ENCODE data around the gene LARP1. TPM values are rescaled to one million over a fixed set of nuclear protein-coding genes. Genes with fewer than 3 reads are reported as not detected.

The LARP1 gene
- total and polyA plus RNA-seq, 4 donors, result 26.0 to 74.1 (median 32.6) TPM

- 84% methylated on average over 4 of the region's 4 CpGs for WGBS
- Histone ChIP-seq H3K36me3 (ENCODE audit: control insufficient read depth in 4 of 4, insufficient read depth in 3 of 4, low read depth in 1 of 4, low read length in 3 of 4) (peaks cover 3 to 27% (median 21%) of the 10 kb centered on the region in 4 donors), H3K4me3 (ENCODE audit: low read depth in 1 of 3, low read length in 3 of 3) (no peak overlapping the region), H3K9ac (ENCODE audit: low read depth in 1 of 2, low read length in 2 of 2) (no peak overlapping the region), H3K27ac (ENCODE audit: low read depth in 1 of 2, low read length in 2 of 2) (no peak overlapping the region), H3K27me3 (ENCODE audit: control insufficient read depth in 4 of 4, insufficient read depth in 4 of 4, low read length in 3 of 4) (no peaks in the 10 kb centered on the region), H3K9me3 (ENCODE audit: control insufficient read depth in 4 of 4, low read length in 3 of 4) (no peaks in the 10 kb centered on the region), H3K4me1 (ENCODE audit: control insufficient read depth in 4 of 4, insufficient read depth in 4 of 4, low read length in 3 of 4) (peaks cover 3 to 12% (median 8%) of the 10 kb centered on the region in 4 donors)
- TF ChIP-seq EGR1 (IDR thresholded peaks at IDR 0.05; ENCODE audit: low read depth in 2 of 2) (no peak), JUND (IDR thresholded peaks at IDR 0.05) (no peak), GABPA (IDR thresholded peaks at IDR 0.05 in 1 of 2, conservative IDR thresholded peaks at IDR 0.05 in 1 of 2) (no peak), TAF1 (conservative IDR thresholded peaks at IDR 0.05) (no peak), ZBTB33 (IDR thresholded peaks at IDR 0.05) (no peak), CTCF (IDR thresholded peaks at IDR 0.05; ENCODE audit: low read depth, low read length, missing input control) (no peak)
- TF ChIP-seq, protein P1, sequence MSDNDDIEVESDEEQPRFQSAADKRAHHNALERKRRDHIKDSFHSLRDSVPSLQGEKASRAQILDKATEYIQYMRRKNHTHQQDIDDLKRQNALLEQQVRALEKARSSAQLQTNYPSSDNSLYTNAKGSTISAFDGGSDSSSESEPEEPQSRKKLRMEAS (IDR thresholded peaks at IDR 0.05), result no peak
- TF ChIP-seq, protein P2, sequence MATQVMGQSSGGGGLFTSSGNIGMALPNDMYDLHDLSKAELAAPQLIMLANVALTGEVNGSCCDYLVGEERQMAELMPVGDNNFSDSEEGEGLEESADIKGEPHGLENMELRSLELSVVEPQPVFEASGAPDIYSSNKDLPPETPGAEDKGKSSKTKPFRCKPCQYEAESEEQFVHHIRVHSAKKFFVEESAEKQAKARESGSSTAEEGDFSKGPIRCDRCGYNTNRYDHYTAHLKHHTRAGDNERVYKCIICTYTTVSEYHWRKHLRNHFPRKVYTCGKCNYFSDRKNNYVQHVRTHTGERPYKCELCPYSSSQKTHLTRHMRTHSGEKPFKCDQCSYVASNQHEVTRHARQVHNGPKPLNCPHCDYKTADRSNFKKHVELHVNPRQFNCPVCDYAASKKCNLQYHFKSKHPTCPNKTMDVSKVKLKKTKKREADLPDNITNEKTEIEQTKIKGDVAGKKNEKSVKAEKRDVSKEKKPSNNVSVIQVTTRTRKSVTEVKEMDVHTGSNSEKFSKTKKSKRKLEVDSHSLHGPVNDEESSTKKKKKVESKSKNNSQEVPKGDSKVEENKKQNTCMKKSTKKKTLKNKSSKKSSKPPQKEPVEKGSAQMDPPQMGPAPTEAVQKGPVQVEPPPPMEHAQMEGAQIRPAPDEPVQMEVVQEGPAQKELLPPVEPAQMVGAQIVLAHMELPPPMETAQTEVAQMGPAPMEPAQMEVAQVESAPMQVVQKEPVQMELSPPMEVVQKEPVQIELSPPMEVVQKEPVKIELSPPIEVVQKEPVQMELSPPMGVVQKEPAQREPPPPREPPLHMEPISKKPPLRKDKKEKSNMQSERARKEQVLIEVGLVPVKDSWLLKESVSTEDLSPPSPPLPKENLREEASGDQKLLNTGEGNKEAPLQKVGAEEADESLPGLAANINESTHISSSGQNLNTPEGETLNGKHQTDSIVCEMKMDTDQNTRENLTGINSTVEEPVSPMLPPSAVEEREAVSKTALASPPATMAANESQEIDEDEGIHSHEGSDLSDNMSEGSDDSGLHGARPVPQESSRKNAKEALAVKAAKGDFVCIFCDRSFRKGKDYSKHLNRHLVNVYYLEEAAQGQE (IDR thresholded peaks at IDR 0.05), result no peak
- no peak for DNase-seq (ENCODE audit: low spot score)
Observed at GRCh38 chr5:154830596-154830995, 75.4 kb downstream of the LARP1 start.

- no peak overlapping the region for H3K27ac ChIP-seq (ENCODE audit: low read depth in 1 of 2, low read length in 2 of 2)
- no peak overlapping the region for H3K4me3 ChIP-seq (ENCODE audit: low read depth in 1 of 3, low read length in 3 of 3)
- no peak overlapping the region for H3K9ac ChIP-seq (ENCODE audit: low read depth in 1 of 2, low read length in 2 of 2)
- H3K36me3 ChIP-seq (ENCODE audit: control insufficient read depth in 4 of 4, insufficient read depth in 3 of 4, low read depth in 1 of 4, low read length in 3 of 4), result peaks cover 3 to 26% (median 19%) of the 10 kb centered on the region in 4 donors
- H3K9me3 ChIP-seq (ENCODE audit: control insufficient read depth in 4 of 4, low read length in 3 of 4), result no peaks in the 10 kb centered on the region
- no peaks in the 10 kb centered on the region for H3K27me3 ChIP-seq (ENCODE audit: control insufficient read depth in 4 of 4, insufficient read depth in 4 of 4, low read length in 3 of 4)
- 95% methylated on average over 7 of the region's 7 CpGs for WGBS
- no peak for DNase-seq (ENCODE audit: low spot score)
- H3K4me1 ChIP-seq (ENCODE audit: control insufficient read depth in 4 of 4, insufficient read depth in 4 of 4, low read length in 3 of 4), result peaks cover 7 to 17% (median 10%) of the 10 kb centered on the region in 4 donors
- TF ChIP-seq, protein P2 (IDR thresholded peaks at IDR 0.05), result no peak
- TF ChIP-seq GABPA (IDR thresholded peaks at IDR 0.05 in 1 of 2, conservative IDR thresholded peaks at IDR 0.05 in 1 of 2), result no peak
- no peak for TF ChIP-seq FOXA1 (IDR thresholded peaks at IDR 0.05)
- no peak for TF ChIP-seq YY1 (IDR thresholded peaks at IDR 0.05)
- TF ChIP-seq, protein P1 (IDR thresholded peaks at IDR 0.05), result no peak
- TF ChIP-seq EGR1 (IDR thresholded peaks at IDR 0.05; ENCODE audit: low read depth in 2 of 2), result no peak
- no peak for TF ChIP-seq JUND (IDR thresholded peaks at IDR 0.05)
- no peak for TF ChIP-seq RAD21 (IDR thresholded peaks at IDR 0.05)
- no peak for TF ChIP-seq SP1 (IDR thresholded peaks at IDR 0.05)
- TF ChIP-seq FOXA2 (IDR thresholded peaks at IDR 0.05), result no peak
- TF ChIP-seq TAF1 (conservative IDR thresholded peaks at IDR 0.05), result no peak
- no peak for TF ChIP-seq ZBTB33 (IDR thresholded peaks at IDR 0.05)
- TF ChIP-seq, protein P3, sequence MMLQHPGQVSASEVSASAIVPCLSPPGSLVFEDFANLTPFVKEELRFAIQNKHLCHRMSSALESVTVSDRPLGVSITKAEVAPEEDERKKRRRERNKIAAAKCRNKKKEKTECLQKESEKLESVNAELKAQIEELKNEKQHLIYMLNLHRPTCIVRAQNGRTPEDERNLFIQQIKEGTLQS (IDR thresholded peaks at IDR 0.05), result no peak
- TF ChIP-seq NR2F2 (IDR thresholded peaks at IDR 0.05), result no peak
- TF ChIP-seq HNF4G (IDR thresholded peaks at IDR 0.05), result no peak
- no peak for TF ChIP-seq HNF4A (conservative IDR thresholded peaks at IDR 0.05)
Observed at GRCh38 chr5:154831451-154831850, 76.3 kb downstream of the LARP1 start.

Measured in liver (tissue), 9 donors.